SU-DHL-6 (cell line): ENCODE data around the gene CLCN1.

Source experiments
- H2AFZ ChIP-seq: fragments of 200-600 bp; sonication (generic); 2 replicates; pipeline ENCODE4 v1.6.1; 2014; ENCODE audit warnings: low read depth, mild to moderate bottlenecking, moderate library complexity, mixed read lengths, antibody characterized with exemption, low read length; ENCODE audit not compliant: severe bottlenecking
- H3F3A ChIP-seq: fragments of 200-600 bp; shearing (Covaris generic); 2 replicates; pipeline ENCODE4 v1.6.0; 2016; ENCODE audit warnings: antibody characterized with exemption, mild to moderate bottlenecking; ENCODE audit not compliant: insufficient read depth
- H3K27ac ChIP-seq: fragments of 200-600 bp; sonication (generic); 2 replicates; pipeline ENCODE4 v1.5.1; 2016; ENCODE audit warnings: low read depth, mild to moderate bottlenecking, low read length, moderate library complexity, mixed read lengths
- H3K27me3 ChIP-seq: fragments of 200-600 bp; sonication (generic), shearing (Covaris generic); 2 replicates; pipeline ENCODE4 v1.6.0; 2014; ENCODE audit warnings: mild to moderate bottlenecking, low read length
- H3K36me3 ChIP-seq: fragments of 200-600 bp; sonication (generic); 2 replicates; pipeline ENCODE4 v1.6.1; 2014; ENCODE audit warnings: mild to moderate bottlenecking, low read length, mixed read lengths
- H3K4me2 ChIP-seq: fragments of 300-600, 200-600 bp; shearing (Covaris generic), sonication (generic); 2 replicates; pipeline ENCODE4 v1.6.0; 2014; ENCODE audit warnings: low read length, low read depth, mild to moderate bottlenecking; ENCODE audit not compliant: poor library complexity, severe bottlenecking
- H3K4me3 ChIP-seq: fragments of 200-600 bp; sonication (generic); 2 replicates; pipeline ENCODE4 v1.5.1; 2014; ENCODE audit warnings: antibody characterized with exemption, low read length, mild to moderate bottlenecking, mixed read lengths; ENCODE audit not compliant: insufficient read depth, poor library complexity, severe bottlenecking
- H3K79me2 ChIP-seq: fragments of 200-600 bp; sonication (generic); 2 replicates; pipeline ENCODE4 v1.6.1; 2014; ENCODE audit warnings: mild to moderate bottlenecking, low read length, moderate library complexity; ENCODE audit not compliant: insufficient read depth
- H3K9ac ChIP-seq: fragments of 200-600 bp; sonication (generic); 2 replicates; pipeline ENCODE4 v1.7.0; 2014; ENCODE audit warnings: mild to moderate bottlenecking, low read length
- H3K9me2 ChIP-seq: fragments of 200-600 bp; sonication (generic); replicated peaks from 2 replicates; pipeline ENCODE4 v1.6.1; 2014; ENCODE audit warnings: low read length; ENCODE audit not compliant: insufficient read depth
- H3K9me3 ChIP-seq: fragments of 200-600 bp; sonication (generic); 2 replicates; pipeline ENCODE4 v1.6.1; 2014; ENCODE audit warnings: low read length, mixed read lengths; ENCODE audit not compliant: insufficient read depth
- H4K20me1 ChIP-seq: fragments of 200-600 bp; sonication (generic); 2 replicates; pipeline ENCODE4 v1.6.1; 2014; ENCODE audit warnings: low read depth, mild to moderate bottlenecking, antibody characterized with exemption, low read length, moderate library complexity, mixed read lengths
- CTCF ChIP-seq: fragments of 200-600 bp; sonication (generic); IDR thresholded peaks from one replicate; pipeline ENCODE4 v1.5.1; 2017; ENCODE audit warnings: antibody characterized with exemption, mild to moderate bottlenecking, low read length, moderate library complexity; ENCODE audit not compliant: insufficient read depth, poor library complexity, severe bottlenecking
- EZH2phosphoT487 ChIP-seq: fragments of 200-600 bp; sonication (generic), shearing (Covaris generic); conservative IDR thresholded peaks from 2 replicates; pipeline ENCODE4 v1.6.1; 2018; ENCODE audit warnings: mild to moderate bottlenecking, antibody characterized with exemption, low read length, moderate library complexity, mixed read lengths

The CLCN1 gene

GRCh38 chr7:143379611-143380259, 63.8 kb downstream of the CLCN1 start:
- Histone ChIP-seq H3K36me3 (no peaks in the 10 kb centered on the region), H3K27ac (no peak overlapping the region), H2AFZ (peak overlapping the region; percentile 95), H4K20me1 (no peaks in the 10 kb centered on the region), H3K4me3 (peak overlapping the region; percentile 65), H3K27me3 (no peaks in the 10 kb centered on the region), H3F3A (no peaks in the 10 kb centered on the region), H3K9me3 (no peaks in the 10 kb centered on the region), H3K9ac (peak overlapping the region; percentile 69), H3K9me2 (no peaks in the 10 kb centered on the region), H3K79me2 (no peaks in the 10 kb centered on the region), H3K4me2 (peak overlapping the region; percentile 77)
- TF ChIP-seq CTCF (no peak), EZH2phosphoT487 (no peak)

GRCh38 chr7:143380260-143380645, 64.3 kb downstream of the CLCN1 start:
- H3K79me2 ChIP-seq, result no peaks in the 10 kb centered on the region
- H3K27me3 ChIP-seq, result no peaks in the 10 kb centered on the region
- H3K36me3 ChIP-seq, result no peaks in the 10 kb centered on the region
- H3K27ac ChIP-seq, result no peak overlapping the region
- H4K20me1 ChIP-seq, result no peaks in the 10 kb centered on the region
- H3K4me3 ChIP-seq, result peak overlapping the region; percentile 65
- peak overlapping the region; percentile 95 for H2AFZ ChIP-seq
- no peaks in the 10 kb centered on the region for H3F3A ChIP-seq
- peak overlapping the region; percentile 69 for H3K9ac ChIP-seq
- TF ChIP-seq EZH2phosphoT487 (no peak), CTCF (peak; percentile 84)
- H3K9me3 ChIP-seq, result no peaks in the 10 kb centered on the region
- peak overlapping the region; percentile 77 for H3K4me2 ChIP-seq
- no peaks in the 10 kb centered on the region for H3K9me2 ChIP-seq

- H3K9ac ChIP-seq, result peak within 1 kb of the TSS; percentile 69
- peak within 1 kb of the TSS; percentile 95 for H2AFZ ChIP-seq
- no peaks in the 10 kb centered on the region for H3K9me2 ChIP-seq
- no peak within 1 kb of the TSS for H3K27ac ChIP-seq
- TF ChIP-seq EZH2phosphoT487 (no peak), CTCF (no peak)
- H3K27me3 ChIP-seq, result no peaks in the 10 kb centered on the region
- H3K36me3 ChIP-seq, result no peaks in the 10 kb centered on the region
- no peaks in the 10 kb centered on the region for H3K79me2 ChIP-seq
- H4K20me1 ChIP-seq, result no peaks in the 10 kb centered on the region
- no peaks in the 10 kb centered on the region for H3F3A ChIP-seq
- H3K4me3 ChIP-seq, result peak within 1 kb of the TSS; percentile 65
- H3K9me3 ChIP-seq, result no peaks in the 10 kb centered on the region
- H3K4me2 ChIP-seq, result peak within 1 kb of the TSS; percentile 77
Measured at GRCh38 chr7:143380646-143381426, 64.9 kb downstream of the CLCN1 start, which contains the start of gene ZYX. ZYX (plus strand) TSS chr7:143381345; CDS start chr7:143381572, 227 bp downstream.
